ENCODE results near the gene C11orf52. TPM values are rescaled to one million over a fixed set of nuclear protein-coding genes. Genes with fewer than 3 reads are reported as not detected.
A peak's percentile ranks its signal among the peaks of the same experiment; 100 is the strongest.

Gene C11orf52
- total RNA-seq, 4 donors from 2014 or later = 6.2 to 16.1 (median 12.4) TPM

- no peak for DNase-seq (ENCODE audit: low spot score in 2 of 2)
- 19 to 27% methylated on average over 9 of the region's 9 CpGs for WGBS, 2 donors
- no peak for TF ChIP-seq POLR2A (IDR thresholded peaks at IDR 0.05)
- no peak for TF ChIP-seq CTCF (IDR thresholded peaks at IDR 0.05)
- intact Hi-C loops (cut with DNase I; ENCODE audit: low total_unique reads) = loop anchor here (5.0 kb wide), 1 partner anchor 1191 kb away; no protein-coding TSS in a partner anchor
- H3K4me3 ChIP-seq (ENCODE audit: low read depth, poor library complexity, severe bottlenecking) = no peak overlapping the region
Observed at GRCh38 chr11:111910676-111911562, 7.8 kb upstream of the C11orf52 start.

- DNase-seq (ENCODE audit: low spot score in 2 of 2) = peak; percentile 94 to 97
- WGBS, 2 donors = 17 to 27% methylated on average over 13 to 17 of the region's 17 CpGs
- peak within 1 kb of the TSS; percentile 38 for H3K4me3 ChIP-seq (ENCODE audit: low read depth, poor library complexity, severe bottlenecking)
- intact Hi-C loops (cut with DNase I; ENCODE audit: low total_unique reads) = loop anchor here (5.0 kb wide), 1 partner anchor 1191 kb away; no protein-coding TSS in a partner anchor
- no peak for TF ChIP-seq POLR2A (IDR thresholded peaks at IDR 0.05)
- no peak for TF ChIP-seq CTCF (IDR thresholded peaks at IDR 0.05)
Observed at GRCh38 chr11:111911563-111912401, 6.9 kb upstream of the C11orf52 start, which contains the start of gene CRYAB. CRYAB (minus strand) TSS chr11:111911770; CDS start chr11:111911724, 46 bp downstream.

- peak within 1 kb of the TSS; percentile 38 for H3K4me3 ChIP-seq (ENCODE audit: low read depth, poor library complexity, severe bottlenecking)
- intact Hi-C loops (cut with DNase I; ENCODE audit: low total_unique reads) = loop anchor here (5.0 kb wide), 1 partner anchor 1190 kb away; no protein-coding TSS in a partner anchor
- no peak for TF ChIP-seq CTCF (IDR thresholded peaks at IDR 0.05)
- no peak for TF ChIP-seq POLR2A (IDR thresholded peaks at IDR 0.05)
- WGBS, 2 donors = 5 to 18% methylated on average over 14 to 25 of the region's 26 CpGs
- DNase-seq (ENCODE audit: low spot score in 2 of 2) = peak in 1 of 2 donors; percentile 89
Observed at GRCh38 chr11:111912535-111912934, 6.2 kb upstream of the C11orf52 start, which contains the start of gene HSPB2. HSPB2 (plus strand) TSS chr11:111912734; CDS start chr11:111912830, 96 bp downstream.

GRCh38 chr11:111913031-111913861 is 5.5 kb upstream of the C11orf52 start:
- no peak for DNase-seq (ENCODE audit: low spot score in 2 of 2)
- intact Hi-C loops (cut with DNase I; ENCODE audit: low total_unique reads) = loop anchor here (5.0 kb wide), 1 partner anchor 1189 kb away; no protein-coding TSS in a partner anchor
- WGBS, 2 donors = 48 to 56% methylated on average over 19 to 23 of the region's 24 CpGs
- TF ChIP-seq POLR2A (IDR thresholded peaks at IDR 0.05) (no peak), CTCF (IDR thresholded peaks at IDR 0.05) (no peak)
- peak overlapping the region; percentile 38 for H3K4me3 ChIP-seq (ENCODE audit: low read depth, poor library complexity, severe bottlenecking)

- no peak for TF ChIP-seq POLR2A (IDR thresholded peaks at IDR 0.05)
- TF ChIP-seq CTCF (IDR thresholded peaks at IDR 0.05) = no peak
- 2 to 20% methylated on average over 4 of the region's 4 CpGs for WGBS, 2 donors
- DNase-seq (ENCODE audit: low spot score in 2 of 2) = no peak
- intact Hi-C loops (cut with DNase I; ENCODE audit: low total_unique reads) = loop anchor here (5.0 kb wide), 1 partner anchor 1188 kb away; no protein-coding TSS in a partner anchor
- no peak overlapping the region for H3K4me3 ChIP-seq (ENCODE audit: low read depth, poor library complexity, severe bottlenecking)
Observed at GRCh38 chr11:111913997-111914396, 4.7 kb upstream of the C11orf52 start.

All from lower leg skin (tissue), 4 donors.